PC-9 (cell line): ENCODE measurements around the gene TMEM205.

Experiments used
- EZH2 ChIP-seq: fragments of 200-600 bp; sonication (generic); IDR thresholded peaks from 2 replicates; pipeline ENCODE4 v1.8.0; 2017; ENCODE audit warnings: antibody characterized with exemption, low read depth
- TF ChIP-seq, protein P1 (sequence below): fragments of 200-600 bp; sonication (generic); conservative IDR thresholded peaks from 2 replicates; pipeline ENCODE4 v1.6.1; 2017; ENCODE audit warnings: mixed run types, antibody characterized with exemption, mild to moderate bottlenecking, moderate library complexity

DNA sequence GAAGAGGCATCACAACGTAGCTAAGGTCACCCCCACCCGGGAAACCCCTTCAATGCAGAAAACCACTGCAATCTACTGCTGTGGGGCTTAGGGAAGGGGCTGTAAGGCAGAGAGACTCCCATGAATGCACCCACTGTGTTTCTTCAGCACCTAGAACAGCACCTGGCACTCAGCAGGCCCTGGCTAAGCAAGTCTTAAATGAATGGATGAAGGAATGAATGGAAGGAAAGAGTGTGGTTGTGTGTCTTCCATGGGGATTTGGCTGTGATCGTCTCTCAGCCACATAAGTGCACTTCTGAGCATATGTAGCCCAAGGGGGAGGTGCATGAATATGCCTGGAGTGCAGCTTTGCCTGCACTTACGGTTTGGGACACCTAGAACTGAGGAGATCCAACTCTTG lies 3.1 kb upstream of the TMEM205 start:
- TF ChIP-seq, protein P1, sequence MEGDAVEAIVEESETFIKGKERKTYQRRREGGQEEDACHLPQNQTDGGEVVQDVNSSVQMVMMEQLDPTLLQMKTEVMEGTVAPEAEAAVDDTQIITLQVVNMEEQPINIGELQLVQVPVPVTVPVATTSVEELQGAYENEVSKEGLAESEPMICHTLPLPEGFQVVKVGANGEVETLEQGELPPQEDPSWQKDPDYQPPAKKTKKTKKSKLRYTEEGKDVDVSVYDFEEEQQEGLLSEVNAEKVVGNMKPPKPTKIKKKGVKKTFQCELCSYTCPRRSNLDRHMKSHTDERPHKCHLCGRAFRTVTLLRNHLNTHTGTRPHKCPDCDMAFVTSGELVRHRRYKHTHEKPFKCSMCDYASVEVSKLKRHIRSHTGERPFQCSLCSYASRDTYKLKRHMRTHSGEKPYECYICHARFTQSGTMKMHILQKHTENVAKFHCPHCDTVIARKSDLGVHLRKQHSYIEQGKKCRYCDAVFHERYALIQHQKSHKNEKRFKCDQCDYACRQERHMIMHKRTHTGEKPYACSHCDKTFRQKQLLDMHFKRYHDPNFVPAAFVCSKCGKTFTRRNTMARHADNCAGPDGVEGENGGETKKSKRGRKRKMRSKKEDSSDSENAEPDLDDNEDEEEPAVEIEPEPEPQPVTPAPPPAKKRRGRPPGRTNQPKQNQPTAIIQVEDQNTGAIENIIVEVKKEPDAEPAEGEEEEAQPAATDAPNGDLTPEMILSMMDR = no peak
- no peak for TF ChIP-seq EZH2
